ENCODE measurements around the gene CHD9NB.
"Not testable (repeated sequence)": the region's sequence is repeated elsewhere in the genome, so short reads cannot be mapped to it uniquely, and the experiment has no call there.

Gene CHD9NB

GRCh38 chr16:53074296-53074695, 21.6 kb upstream of the CHD9NB start:
- not testable (repeated sequence) for DNase-seq, H3K27me3 Mint-ChIP-seq, H3K4me3 Mint-ChIP-seq, H3K27ac Mint-ChIP-seq, H3K9me3 Mint-ChIP-seq
- Mint-ChIP-seq H3K4me1 (ENCODE audit: low read depth) (peaks cover 20% of the 10 kb centered on the region), H3K36me3 (ENCODE audit: low read depth) (peaks cover 17% of the 10 kb centered on the region)

GRCh38 chr16:53073022-53073421, 20.3 kb upstream of the CHD9NB start:
- Mint-ChIP-seq H3K27ac (no peak overlapping the region), H3K27me3 (no peaks in the 10 kb centered on the region), H3K36me3 (ENCODE audit: low read depth) (peaks cover 20% of the 10 kb centered on the region), H3K9me3 (peaks cover 6% of the 10 kb centered on the region), H3K4me3 (no peak overlapping the region), H3K4me1 (ENCODE audit: low read depth) (peaks cover 27% of the 10 kb centered on the region)
- DNase-seq = no peak

GRCh38 chr16:53071748-53072301, 19.1 kb upstream of the CHD9NB start:
- Mint-ChIP-seq H3K36me3 (ENCODE audit: low read depth) (peaks cover 20% of the 10 kb centered on the region), H3K4me3 (no peak overlapping the region), H3K27ac (no peak overlapping the region), H3K27me3 (no peaks in the 10 kb centered on the region), H3K4me1 (ENCODE audit: low read depth) (peaks cover 33% of the 10 kb centered on the region), H3K9me3 (peaks cover 6% of the 10 kb centered on the region)
- DNase-seq = no peak

GRCh38 chr16:53069772-53070171, 17.1 kb upstream of the CHD9NB start:
- H3K27ac Mint-ChIP-seq = no peak overlapping the region
- no peaks in the 10 kb centered on the region for H3K27me3 Mint-ChIP-seq
- H3K4me3 Mint-ChIP-seq = no peak overlapping the region
- H3K9me3 Mint-ChIP-seq = peaks cover 3% of the 10 kb centered on the region
- DNase-seq = no peak
- peaks cover 48% of the 10 kb centered on the region for H3K4me1 Mint-ChIP-seq (ENCODE audit: low read depth)
- H3K36me3 Mint-ChIP-seq (ENCODE audit: low read depth) = peaks cover 14% of the 10 kb centered on the region

GRCh38 chr16:53068423-53068833, 15.7 kb upstream of the CHD9NB start:
- no peak overlapping the region for H3K4me3 Mint-ChIP-seq
- no peak for DNase-seq
- no peaks in the 10 kb centered on the region for H3K9me3 Mint-ChIP-seq
- peak overlapping the region; percentile 5 for H3K27ac Mint-ChIP-seq
- peaks cover 8% of the 10 kb centered on the region for H3K36me3 Mint-ChIP-seq (ENCODE audit: low read depth)
- H3K27me3 Mint-ChIP-seq = no peaks in the 10 kb centered on the region
- peaks cover 49% of the 10 kb centered on the region for H3K4me1 Mint-ChIP-seq (ENCODE audit: low read depth)

- no peak overlapping the region for H3K4me3 Mint-ChIP-seq
- H3K27me3 Mint-ChIP-seq = no peaks in the 10 kb centered on the region
- no peaks in the 10 kb centered on the region for H3K9me3 Mint-ChIP-seq
- peaks cover 49% of the 10 kb centered on the region for H3K4me1 Mint-ChIP-seq (ENCODE audit: low read depth)
- no peak for DNase-seq
- H3K27ac Mint-ChIP-seq = no peak overlapping the region
- peaks cover 8% of the 10 kb centered on the region for H3K36me3 Mint-ChIP-seq (ENCODE audit: low read depth)
Observed at GRCh38 chr16:53067675-53068074, 15.0 kb upstream of the CHD9NB start.

- no peak for DNase-seq
- H3K4me1 Mint-ChIP-seq (ENCODE audit: low read depth) = peaks cover 53% of the 10 kb centered on the region
- H3K36me3 Mint-ChIP-seq (ENCODE audit: low read depth) = peaks cover 8% of the 10 kb centered on the region
- H3K27ac Mint-ChIP-seq = no peak overlapping the region
- H3K27me3 Mint-ChIP-seq = no peaks in the 10 kb centered on the region
- H3K4me3 Mint-ChIP-seq = no peak overlapping the region
- no peaks in the 10 kb centered on the region for H3K9me3 Mint-ChIP-seq
Observed at GRCh38 chr16:53065461-53066061, 12.9 kb upstream of the CHD9NB start.

- DNase-seq = no peak
- peaks cover 42% of the 10 kb centered on the region for H3K4me1 Mint-ChIP-seq (ENCODE audit: low read depth)
- H3K27me3 Mint-ChIP-seq = no peaks in the 10 kb centered on the region
- no peaks in the 10 kb centered on the region for H3K9me3 Mint-ChIP-seq
- H3K36me3 Mint-ChIP-seq (ENCODE audit: low read depth) = peaks cover 4% of the 10 kb centered on the region
- no peak overlapping the region for H3K27ac Mint-ChIP-seq
- H3K4me3 Mint-ChIP-seq = no peak overlapping the region
Observed at GRCh38 chr16:53064081-53064578, 11.4 kb upstream of the CHD9NB start.

- H3K27me3 Mint-ChIP-seq = no peaks in the 10 kb centered on the region
- peaks cover 2% of the 10 kb centered on the region for H3K36me3 Mint-ChIP-seq (ENCODE audit: low read depth)
- H3K4me3 Mint-ChIP-seq = no peak overlapping the region
- DNase-seq = peak; percentile 37
- peaks cover 39% of the 10 kb centered on the region for H3K4me1 Mint-ChIP-seq (ENCODE audit: low read depth)
- H3K9me3 Mint-ChIP-seq = no peaks in the 10 kb centered on the region
- peak overlapping the region; percentile 64 for H3K27ac Mint-ChIP-seq
Observed at GRCh38 chr16:53061701-53062159, 9.0 kb upstream of the CHD9NB start.

GRCh38 chr16:53061256-53061655, 8.6 kb upstream of the CHD9NB start:
- Mint-ChIP-seq H3K9me3 (no peaks in the 10 kb centered on the region), H3K27ac (no peak overlapping the region), H3K36me3 (ENCODE audit: low read depth) (peaks cover 2% of the 10 kb centered on the region), H3K27me3 (no peaks in the 10 kb centered on the region), H3K4me3 (no peak overlapping the region), H3K4me1 (ENCODE audit: low read depth) (peaks cover 40% of the 10 kb centered on the region)
- no peak for DNase-seq

GRCh38 chr16:53059672-53060071, 7.0 kb upstream of the CHD9NB start:
- Mint-ChIP-seq H3K4me1 (ENCODE audit: low read depth) (peaks cover 36% of the 10 kb centered on the region), H3K27ac (no peak overlapping the region), H3K27me3 (no peaks in the 10 kb centered on the region), H3K36me3 (ENCODE audit: low read depth) (no peaks in the 10 kb centered on the region), H3K9me3 (no peaks in the 10 kb centered on the region), H3K4me3 (no peak overlapping the region)
- no peak for DNase-seq

GRCh38 chr16:53058882-53059281, 6.2 kb upstream of the CHD9NB start:
- Mint-ChIP-seq H3K27ac (no peak overlapping the region), H3K4me3 (no peak overlapping the region)

GRCh38 chr16:53058441-53058840, 5.7 kb upstream of the CHD9NB start:
- no peak overlapping the region for H3K27ac Mint-ChIP-seq
- H3K9me3 Mint-ChIP-seq = no peaks in the 10 kb centered on the region
- peaks cover 43% of the 10 kb centered on the region for H3K4me1 Mint-ChIP-seq (ENCODE audit: low read depth)
- DNase-seq = no peak
- no peaks in the 10 kb centered on the region for H3K36me3 Mint-ChIP-seq (ENCODE audit: low read depth)
- no peak overlapping the region for H3K4me3 Mint-ChIP-seq
- no peaks in the 10 kb centered on the region for H3K27me3 Mint-ChIP-seq

More at GRCh38 chr16:53058882-53059281, 6.2 kb upstream of the CHD9NB start:
- peaks cover 42% of the 10 kb centered on the region for H3K4me1 Mint-ChIP-seq (ENCODE audit: low read depth)
- no peak for DNase-seq
- no peaks in the 10 kb centered on the region for H3K9me3 Mint-ChIP-seq
- no peaks in the 10 kb centered on the region for H3K27me3 Mint-ChIP-seq
- H3K36me3 Mint-ChIP-seq (ENCODE audit: low read depth) = no peaks in the 10 kb centered on the region

- H3K4me1 Mint-ChIP-seq (ENCODE audit: low read depth) = peaks cover 44% of the 10 kb centered on the region
- no peak overlapping the region for H3K4me3 Mint-ChIP-seq
- H3K36me3 Mint-ChIP-seq (ENCODE audit: low read depth) = no peaks in the 10 kb centered on the region
Observed at GRCh38 chr16:53057658-53058057, 5.0 kb upstream of the CHD9NB start.

GRCh38 chr16:53056392-53056881, 3.7 kb upstream of the CHD9NB start:
- Mint-ChIP-seq H3K9me3 (no peaks in the 10 kb centered on the region), H3K4me1 (ENCODE audit: low read depth) (peaks cover 40% of the 10 kb centered on the region), H3K4me3 (peak overlapping the region; percentile 38), H3K36me3 (ENCODE audit: low read depth) (no peaks in the 10 kb centered on the region), H3K27ac (no peak overlapping the region), H3K27me3 (no peaks in the 10 kb centered on the region)
- DNase-seq = no peak

More at GRCh38 chr16:53057658-53058057, 5.0 kb upstream of the CHD9NB start:
- Mint-ChIP-seq H3K9me3 (no peaks in the 10 kb centered on the region), H3K27ac (no peak overlapping the region), H3K27me3 (no peaks in the 10 kb centered on the region)
- DNase-seq = no peak

All from activated T-cell treated with anti-CD3 and anti-CD28 coated beads, Interleukin-2, amount 50 U/mL, for 24 hours (primary cell).